Limb (tissue), 2 donors: ENCODE results near the gene CHML.

Source experiments
- DNase-seq, 2 donors: peaks; one replicate each; pipeline ENCODE4 v3.0.0-alpha.2; 2016; ENCODE audit errors: extremely low spot score in 2 of 2

Gene CHML

DNA sequence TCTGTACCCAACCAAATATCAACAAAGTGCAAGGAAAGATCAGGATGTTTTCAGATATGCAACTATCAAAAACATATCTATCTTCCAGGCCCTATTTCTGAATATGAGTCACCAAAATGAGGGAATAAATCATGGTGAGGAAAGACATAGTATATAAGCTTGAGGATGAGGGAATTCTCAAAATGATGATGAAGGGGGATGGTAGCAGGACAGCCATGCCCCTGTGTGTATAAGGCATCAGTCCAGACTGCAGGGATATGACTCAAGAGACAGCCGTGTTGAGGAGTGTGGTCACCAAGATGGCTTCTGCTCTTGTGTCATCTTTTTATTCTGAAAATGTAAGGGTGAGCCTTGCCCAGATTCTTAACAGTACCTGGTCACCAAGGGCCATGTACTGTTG lies 7.5 kb upstream of the CHML start:
- no peak for DNase-seq

DNA sequence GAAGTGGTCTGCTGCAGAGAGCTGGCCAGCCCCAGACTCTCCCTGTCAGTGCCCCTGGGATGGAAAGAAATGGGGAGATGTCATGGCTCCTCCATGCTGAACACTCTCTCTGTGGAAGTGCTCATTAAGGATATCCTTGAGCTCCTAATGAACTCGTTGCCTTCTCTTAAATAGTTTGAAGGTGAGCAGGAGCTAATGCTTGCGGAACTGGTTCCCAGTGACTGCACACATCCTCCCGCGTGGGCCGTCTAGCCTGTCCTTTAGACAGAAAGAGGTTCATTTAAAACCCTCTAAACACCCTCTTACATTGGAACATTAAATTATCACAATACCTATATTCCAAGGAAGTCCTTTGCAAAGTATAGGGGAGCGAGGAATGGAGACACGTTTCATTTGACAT lies 6.0 kb upstream of the CHML start:
- DNase-seq: no peak

DNA sequence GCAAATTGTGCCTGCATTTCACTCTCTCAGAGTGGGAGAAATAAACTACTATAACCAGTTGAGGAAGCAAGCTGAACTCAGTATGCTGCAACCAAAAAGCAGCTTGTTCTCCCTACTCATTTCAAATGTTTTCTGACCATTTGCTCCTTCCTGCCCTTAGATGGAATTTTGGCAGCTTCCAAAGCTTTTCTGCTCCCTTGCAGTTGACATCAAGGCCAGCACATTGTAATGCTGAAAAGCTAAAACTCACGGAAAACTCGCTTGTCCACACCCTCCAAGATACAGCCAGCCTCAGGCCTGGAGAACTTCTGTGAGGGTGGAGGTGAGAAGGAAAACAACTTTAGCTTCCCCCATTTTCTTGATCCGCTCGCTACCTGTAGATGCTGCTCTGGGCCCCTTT lies 5.0 kb upstream of the CHML start:
- DNase-seq: no peak

GRCh38 chr1:241644259-241644658 lies 4.1 kb upstream of the CHML start:
- DNase-seq: no peak

DNA sequence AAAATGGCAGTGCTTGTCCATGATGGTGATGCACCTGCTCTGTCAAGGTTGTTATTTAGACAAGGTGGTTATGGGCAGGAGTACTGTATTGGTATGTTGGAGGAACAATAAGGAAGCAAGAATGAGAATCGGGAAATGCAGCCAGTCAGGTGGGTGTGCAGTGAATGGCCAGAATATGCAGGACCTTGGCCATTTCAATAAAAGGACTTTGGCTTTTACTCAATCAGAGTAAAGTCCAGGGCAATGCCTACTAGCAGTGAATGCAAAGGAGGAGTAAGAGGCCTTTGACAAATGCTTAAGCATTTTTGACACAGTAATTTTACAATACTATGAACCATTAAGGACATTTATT lies 2.4 kb upstream of the CHML start:
- no peak for DNase-seq

GRCh38 chr1:241641773-241642592 lies 1.8 kb upstream of the CHML start:
- DNase-seq: no peak

DNA sequence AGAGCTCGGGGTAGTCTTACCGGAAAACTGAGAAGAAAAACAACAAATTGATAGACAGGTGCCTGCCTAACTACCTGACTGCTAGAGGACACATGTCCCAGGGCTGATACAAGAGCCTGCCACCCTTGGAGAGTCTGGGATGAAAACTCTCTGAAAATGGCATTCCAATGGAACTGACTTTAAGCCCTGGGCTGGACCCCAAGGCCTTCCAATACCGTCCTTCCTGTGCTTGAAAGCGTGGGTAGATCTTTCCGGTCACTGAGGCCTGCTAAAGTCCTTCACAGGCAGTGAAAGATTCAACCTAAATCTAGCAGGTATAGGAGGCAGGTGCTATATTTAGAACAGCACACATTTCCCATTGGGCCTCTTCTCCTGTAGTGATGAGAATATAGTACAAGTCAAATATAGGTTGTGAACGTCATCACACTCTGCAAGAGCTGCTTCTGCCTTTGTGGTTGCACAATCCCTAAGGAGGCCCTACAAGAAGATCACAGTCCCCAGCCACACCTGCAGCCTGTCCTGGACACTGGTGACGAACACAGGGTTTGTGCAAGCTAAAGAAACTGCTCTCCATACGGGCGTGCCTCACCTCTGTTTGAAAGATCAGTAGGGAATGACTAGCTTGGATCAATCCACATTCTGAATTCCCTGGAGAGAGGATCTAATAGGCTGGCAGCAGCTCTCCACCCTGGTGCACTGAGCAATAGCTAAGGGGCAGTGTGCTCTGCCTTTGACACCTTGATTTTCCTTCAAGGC lies 876 bp upstream of the CHML start:
- DNase-seq: no peak

DNA sequence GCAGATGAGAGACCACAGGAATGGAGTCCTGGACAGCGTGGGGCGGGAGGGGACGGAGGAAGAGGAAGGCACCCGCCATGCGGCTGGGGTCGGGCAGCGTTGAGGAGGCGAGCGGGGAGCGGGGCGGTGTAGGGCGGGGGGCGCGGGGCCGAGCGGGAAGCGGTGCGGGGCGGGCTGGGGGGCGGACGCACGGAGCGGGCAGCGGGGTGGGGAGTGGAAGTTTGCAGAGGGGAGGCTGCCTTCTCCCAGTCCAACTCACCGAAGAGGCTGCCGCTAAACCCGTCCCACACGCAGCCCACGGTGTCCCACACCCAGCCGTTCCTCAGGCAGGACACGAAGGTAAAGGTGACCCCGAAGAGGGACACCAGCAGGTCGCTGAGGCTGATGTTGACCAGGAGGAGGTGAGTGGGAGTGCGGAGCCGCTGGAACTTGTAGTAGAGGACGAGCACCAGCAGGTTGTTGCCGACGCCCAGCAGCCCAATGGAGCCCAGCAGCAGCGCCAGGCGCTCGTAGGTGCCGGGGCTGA lies 483 bp downstream of the CHML start:
- peak in 1 of 2 donors; percentile 70 for DNase-seq

DNA sequence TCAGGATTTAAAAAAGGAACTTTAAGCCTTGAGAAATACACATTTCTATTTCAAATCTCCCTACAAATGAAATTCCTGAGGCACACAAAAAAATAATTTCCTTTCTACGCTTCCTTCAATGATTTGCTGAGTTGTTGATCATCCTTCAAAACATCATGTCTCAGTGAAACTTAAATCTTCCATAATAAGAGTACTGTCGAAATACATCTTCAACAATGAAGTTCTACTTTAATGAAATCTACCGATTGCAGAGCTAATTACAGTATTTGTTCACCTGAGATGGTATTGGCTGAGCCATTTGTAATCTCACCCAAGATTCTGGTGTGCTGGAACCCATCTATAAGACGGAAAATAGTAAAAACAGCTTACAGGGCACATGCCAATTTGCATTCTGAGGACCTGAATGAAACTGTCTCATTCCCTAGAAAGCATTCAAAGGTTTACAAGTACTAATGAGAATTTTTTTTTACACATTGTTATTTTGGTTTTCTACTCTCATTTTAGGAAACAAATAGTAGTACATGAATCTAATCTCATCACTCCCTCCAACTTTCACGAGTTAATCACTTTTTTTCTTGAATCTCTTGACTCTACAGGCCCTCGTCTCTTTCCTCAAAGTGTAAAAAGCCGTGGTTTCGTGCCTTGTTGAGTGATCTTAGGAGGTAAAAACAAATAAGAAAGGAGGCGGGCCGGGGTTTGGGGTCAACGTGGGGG lies 1.1 kb downstream of the CHML start:
- no peak for DNase-seq

- no peak for DNase-seq
These were observed 2.0 kb downstream of the CHML start for GRCh38 chr1:241638099-241638682.

GRCh38 chr1:241637604-241638003 lies 2.6 kb downstream of the CHML start:
- no peak for DNase-seq

GRCh38 chr1:241637046-241637590 lies 3.1 kb downstream of the CHML start:
- no peak for DNase-seq

- no peak for DNase-seq
These were observed 3.9 kb downstream of the CHML start for GRCh38 chr1:241636291-241636690.

DNA sequence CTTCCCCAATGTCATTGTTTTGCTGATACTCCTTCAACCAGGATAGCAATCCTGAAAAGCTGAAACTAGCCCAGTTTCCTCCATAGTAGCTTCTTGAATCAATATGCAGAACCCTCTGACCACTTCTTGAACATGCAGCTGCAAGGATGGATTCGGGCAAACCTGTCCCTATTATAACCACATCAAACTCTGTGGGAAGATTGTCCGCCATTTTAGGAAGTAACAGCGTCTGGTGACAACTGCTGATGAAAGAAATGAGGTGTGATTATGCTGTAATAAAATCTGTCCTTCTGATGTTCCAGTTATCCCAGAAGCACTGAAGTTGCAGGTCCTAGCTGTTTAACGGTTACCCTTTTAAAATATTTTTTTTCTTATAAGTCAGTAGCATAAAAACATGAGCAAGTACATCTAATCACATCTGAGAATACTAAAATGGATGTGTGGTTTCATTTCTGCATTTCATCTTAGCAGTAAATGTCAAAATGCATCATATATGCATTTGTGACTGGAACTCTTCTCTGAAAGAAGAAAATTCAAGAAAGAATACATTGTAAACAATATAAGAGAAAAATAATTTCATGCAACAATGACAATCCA lies 4.5 kb downstream of the CHML start:
- DNase-seq: no peak

GRCh38 chr1:241632987-241633386 lies 7.2 kb downstream of the CHML start:
- no peak for DNase-seq

DNA sequence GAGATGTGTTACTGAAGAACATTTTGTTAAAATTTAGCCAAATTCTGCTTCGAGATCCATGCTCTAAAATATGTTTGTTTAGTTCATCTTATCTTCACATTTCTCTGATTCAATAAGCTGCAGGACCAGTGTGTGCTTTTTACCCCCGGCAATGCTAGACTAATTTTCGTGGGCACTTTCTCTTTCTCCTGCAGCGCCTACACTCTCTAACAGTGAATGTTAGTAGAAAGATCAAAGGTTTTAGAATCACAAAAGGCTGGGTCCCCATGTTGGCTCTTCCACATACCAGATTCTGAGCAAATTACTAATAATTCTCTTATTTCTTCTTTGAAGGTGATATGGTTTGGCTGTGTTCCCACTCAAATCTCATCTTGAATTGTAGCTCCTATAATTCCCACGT lies 8.5 kb downstream of the CHML start:
- DNase-seq: no peak

GRCh38 chr1:241630899-241631298 lies 9.3 kb downstream of the CHML start:
- DNase-seq: no peak

GRCh38 chr1:241630476-241630875 lies 9.7 kb downstream of the CHML start:
- no peak for DNase-seq

DNA sequence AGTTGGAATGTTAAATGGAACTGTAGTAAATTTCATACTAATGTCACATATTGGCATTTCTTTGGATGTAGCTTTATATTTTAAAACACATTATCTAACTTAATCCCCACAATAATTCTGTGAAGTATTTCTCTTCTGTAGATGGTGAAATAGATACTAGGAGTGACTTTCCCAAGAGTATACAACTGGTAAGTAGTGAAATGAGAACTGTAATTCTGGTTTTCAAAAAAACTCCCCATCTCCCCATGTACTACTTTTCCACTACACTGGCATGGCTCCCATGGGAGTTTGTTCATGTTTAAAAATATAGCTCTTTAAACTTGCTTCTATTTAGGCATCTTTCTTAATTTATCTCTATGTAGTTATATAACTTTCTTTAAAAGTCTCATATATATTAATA lies 10.2 kb downstream of the CHML start:
- DNase-seq: no peak

- no peak for DNase-seq
These were observed 12.5 kb downstream of the CHML start for GRCh38 chr1:241627453-241628259.
